Stimulated activated naive B cell treated with anti-CD40 and anti-IgM and Interleukin-4, amounts not matched to agents 10 μg/mL and 1 μg/mL and 100 μg/mL, for 72 hours (primary cell): ENCODE measurements around the gene ST3GAL6.

Experiments used
- ATAC-seq, 2 donors: fragments of 150-1000 bp; cut with Tn5 transposase; replicated peaks; 2 replicates each; pipeline ENCODE4 v1.10.0; 2021; ENCODE audit warnings: moderate library complexity in 1 of 2
- DNase-seq: peaks from one replicate; pipeline ENCODE4 v3.0.0; 2021
- H3K27ac Mint-ChIP-seq: one replicate; pipeline ENCODE4 v1.8.0; 2022; ENCODE audit warnings: mild to moderate bottlenecking, mixed read lengths
- H3K27me3 Mint-ChIP-seq, 2 donors: one replicate each; pipeline ENCODE4 v1.8.0; 2022; ENCODE audit warnings: mixed read lengths in 2 of 2
- H3K36me3 Mint-ChIP-seq, 2 donors: one replicate each; pipeline ENCODE4 v1.8.0; 2022; ENCODE audit warnings: mixed read lengths in 2 of 2, mild to moderate bottlenecking in 1 of 2
- H3K4me1 Mint-ChIP-seq, 2 donors: one replicate each; pipeline ENCODE4 v1.8.0; 2022; ENCODE audit warnings: mixed read lengths in 2 of 2, mild to moderate bottlenecking in 1 of 2
- H3K4me3 Mint-ChIP-seq, 2 donors: one replicate each; pipeline ENCODE4 v1.8.0; 2022; ENCODE audit warnings: mild to moderate bottlenecking in 2 of 2, mixed read lengths in 2 of 2, moderate library complexity in 1 of 2
- H3K9me3 Mint-ChIP-seq, 2 donors: one replicate each; pipeline ENCODE4 v1.8.0; 2022; ENCODE audit warnings: mixed read lengths in 2 of 2, mild to moderate bottlenecking in 1 of 2

ST3GAL6 gene, protein sequence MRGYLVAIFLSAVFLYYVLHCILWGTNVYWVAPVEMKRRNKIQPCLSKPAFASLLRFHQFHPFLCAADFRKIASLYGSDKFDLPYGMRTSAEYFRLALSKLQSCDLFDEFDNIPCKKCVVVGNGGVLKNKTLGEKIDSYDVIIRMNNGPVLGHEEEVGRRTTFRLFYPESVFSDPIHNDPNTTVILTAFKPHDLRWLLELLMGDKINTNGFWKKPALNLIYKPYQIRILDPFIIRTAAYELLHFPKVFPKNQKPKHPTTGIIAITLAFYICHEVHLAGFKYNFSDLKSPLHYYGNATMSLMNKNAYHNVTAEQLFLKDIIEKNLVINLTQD

DNA sequence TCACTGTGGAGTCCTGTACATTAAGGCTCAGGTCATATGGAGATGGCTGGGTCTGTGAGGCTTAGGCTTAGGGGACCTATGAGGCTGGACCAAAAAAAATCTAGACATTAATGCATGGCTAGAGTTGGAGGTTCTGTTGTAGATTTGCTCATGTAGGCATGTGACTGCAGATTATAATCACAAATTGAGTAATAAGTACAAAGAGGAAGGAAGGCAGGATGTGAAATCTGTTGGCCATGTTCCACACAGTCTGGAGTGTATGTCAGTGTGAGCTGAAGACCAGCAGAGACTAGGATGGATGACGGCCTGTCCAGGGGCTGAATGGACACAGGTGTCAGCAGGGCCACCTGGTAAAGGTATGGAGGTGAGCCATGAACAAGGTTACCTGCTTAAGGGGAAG lies at the start of gene ST3GAL6:
Gene ST3GAL6, plus strand, starts transcription at position 265 of the 400 bp plus-strand sequence. CDS start 5,101 bp downstream, outside the sequence.
- ATAC-seq (peak; percentile 64 to 75), DNase-seq (no peak)
- H3K27me3 Mint-ChIP-seq: no peaks in the 10 kb centered on the region
- no peaks in the 10 kb centered on the region for H3K9me3 Mint-ChIP-seq
- H3K27ac Mint-ChIP-seq: peak within 1 kb of the TSS; percentile 26
- H3K4me3 Mint-ChIP-seq: peak within 1 kb of the TSS in 1 of 2 donors; percentile 17
- no peaks in the 10 kb centered on the region for H3K36me3 Mint-ChIP-seq
- peaks cover 16 to 34% of the 10 kb centered on the region in 2 donors for H3K4me1 Mint-ChIP-seq

GRCh38 chr3:98713984-98714383 lies 49.2 kb upstream of the ST3GAL6 start:
- H3K4me3 Mint-ChIP-seq: no peak overlapping the region
- H3K27ac Mint-ChIP-seq: no peak overlapping the region
- H3K4me1 Mint-ChIP-seq: peaks cover 0 to 2% of the 10 kb centered on the region in 2 donors
- no peaks in the 10 kb centered on the region for H3K9me3 Mint-ChIP-seq
- peaks cover 0 to 3% of the 10 kb centered on the region in 2 donors for H3K27me3 Mint-ChIP-seq
- H3K36me3 Mint-ChIP-seq: no peaks in the 10 kb centered on the region
- ATAC-seq (no peak), DNase-seq (no peak)

GRCh38 chr3:98717584-98717983 lies 45.6 kb upstream of the ST3GAL6 start:
- no peak for DNase-seq
- no peak overlapping the region for H3K4me3 Mint-ChIP-seq
- no peak overlapping the region for H3K27ac Mint-ChIP-seq
- H3K4me1 Mint-ChIP-seq: no peaks in the 10 kb centered on the region
- no peaks in the 10 kb centered on the region for H3K9me3 Mint-ChIP-seq
- H3K36me3 Mint-ChIP-seq: no peaks in the 10 kb centered on the region
- ATAC-seq: no peak
- H3K27me3 Mint-ChIP-seq: no peaks in the 10 kb centered on the region

GRCh38 chr3:98718730-98719129 lies 44.4 kb upstream of the ST3GAL6 start:
- no peak for DNase-seq
- Mint-ChIP-seq H3K9me3 (no peaks in the 10 kb centered on the region), H3K36me3 (no peaks in the 10 kb centered on the region), H3K4me1 (no peaks in the 10 kb centered on the region), H3K27ac (no peak overlapping the region), H3K4me3 (no peak overlapping the region), H3K27me3 (no peaks in the 10 kb centered on the region)
- no peak for ATAC-seq

DNA sequence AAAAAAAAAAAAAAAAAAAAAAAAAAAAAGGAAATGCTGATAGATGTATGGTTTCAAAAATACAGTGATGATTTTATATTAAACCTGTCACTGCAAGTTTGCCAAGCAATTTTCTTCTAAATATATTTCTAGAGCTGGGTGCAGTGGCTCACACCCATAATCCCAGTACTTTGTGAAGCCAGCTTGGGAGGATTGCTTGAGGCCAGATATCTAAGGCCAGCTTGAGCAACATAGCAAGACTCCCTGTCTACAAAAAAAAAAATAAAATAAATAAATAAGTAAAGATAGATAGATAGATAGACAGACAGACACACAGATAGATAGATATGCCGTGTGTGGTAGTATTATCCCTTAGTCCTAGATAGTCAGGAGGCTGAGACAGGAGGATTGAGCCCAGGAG lies 41.4 kb upstream of the ST3GAL6 start:
- H3K9me3 Mint-ChIP-seq: no peaks in the 10 kb centered on the region
- no peaks in the 10 kb centered on the region for H3K4me1 Mint-ChIP-seq
- DNase-seq (no peak), ATAC-seq (no peak)
- no peak overlapping the region for H3K4me3 Mint-ChIP-seq
- H3K36me3 Mint-ChIP-seq: no peaks in the 10 kb centered on the region
- H3K27me3 Mint-ChIP-seq: peaks cover 0 to 5% of the 10 kb centered on the region in 2 donors
- H3K27ac Mint-ChIP-seq: no peak overlapping the region

DNA sequence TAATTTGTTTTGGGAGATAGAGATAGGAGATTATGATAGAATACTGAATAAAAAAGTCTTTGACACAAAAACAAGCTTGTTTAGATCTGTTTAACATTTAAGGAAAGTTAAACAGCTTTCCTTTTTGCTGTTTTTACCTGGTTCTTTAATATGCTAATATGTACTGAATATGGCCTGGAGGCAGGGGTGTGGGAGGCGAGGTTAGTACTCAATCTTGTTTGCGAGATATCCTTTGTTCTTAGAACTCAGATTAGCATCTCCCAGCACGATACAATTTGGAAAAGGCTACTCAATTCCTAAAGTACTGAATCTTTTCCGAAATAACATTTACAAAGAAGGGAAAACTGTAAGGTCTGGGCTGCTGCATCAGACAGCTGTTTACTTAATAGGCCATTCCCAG lies 40.8 kb upstream of the ST3GAL6 start:
- H3K4me3 Mint-ChIP-seq: no peak overlapping the region
- ATAC-seq (no peak), DNase-seq (no peak)
- no peaks in the 10 kb centered on the region for H3K36me3 Mint-ChIP-seq
- no peaks in the 10 kb centered on the region for H3K4me1 Mint-ChIP-seq
- no peak overlapping the region for H3K27ac Mint-ChIP-seq
- H3K27me3 Mint-ChIP-seq: peaks cover 0 to 5% of the 10 kb centered on the region in 2 donors
- no peaks in the 10 kb centered on the region for H3K9me3 Mint-ChIP-seq

GRCh38 chr3:98725352-98725751 lies 37.8 kb upstream of the ST3GAL6 start:
- H3K36me3 Mint-ChIP-seq: no peaks in the 10 kb centered on the region
- no peak overlapping the region for H3K4me3 Mint-ChIP-seq
- peaks cover 5 to 12% of the 10 kb centered on the region in 2 donors for H3K27me3 Mint-ChIP-seq
- H3K27ac Mint-ChIP-seq: no peak overlapping the region
- ATAC-seq (no peak), DNase-seq (no peak)
- H3K9me3 Mint-ChIP-seq: no peaks in the 10 kb centered on the region
- H3K4me1 Mint-ChIP-seq: peaks cover 1 to 3% of the 10 kb centered on the region in 2 donors

GRCh38 chr3:98726084-98726483 lies 37.1 kb upstream of the ST3GAL6 start:
- no peaks in the 10 kb centered on the region for H3K36me3 Mint-ChIP-seq
- H3K27ac Mint-ChIP-seq: no peak overlapping the region
- DNase-seq (no peak), ATAC-seq (no peak)
- peaks cover 6 to 7% of the 10 kb centered on the region in 2 donors for H3K4me1 Mint-ChIP-seq
- no peak overlapping the region for H3K4me3 Mint-ChIP-seq
- H3K9me3 Mint-ChIP-seq: no peaks in the 10 kb centered on the region
- peaks cover 11 to 19% of the 10 kb centered on the region in 2 donors for H3K27me3 Mint-ChIP-seq

- H3K9me3 Mint-ChIP-seq: no peaks in the 10 kb centered on the region
- peaks cover 7 to 14% of the 10 kb centered on the region in 2 donors for H3K4me1 Mint-ChIP-seq
- ATAC-seq (no peak), DNase-seq (no peak)
- H3K36me3 Mint-ChIP-seq: no peaks in the 10 kb centered on the region
- H3K27me3 Mint-ChIP-seq: peaks cover 18 to 28% of the 10 kb centered on the region in 2 donors
- H3K4me3 Mint-ChIP-seq: no peak overlapping the region
- H3K27ac Mint-ChIP-seq: no peak overlapping the region
These were observed 35.5 kb upstream of the ST3GAL6 start for GRCh38 chr3:98727638-98728037.

DNA sequence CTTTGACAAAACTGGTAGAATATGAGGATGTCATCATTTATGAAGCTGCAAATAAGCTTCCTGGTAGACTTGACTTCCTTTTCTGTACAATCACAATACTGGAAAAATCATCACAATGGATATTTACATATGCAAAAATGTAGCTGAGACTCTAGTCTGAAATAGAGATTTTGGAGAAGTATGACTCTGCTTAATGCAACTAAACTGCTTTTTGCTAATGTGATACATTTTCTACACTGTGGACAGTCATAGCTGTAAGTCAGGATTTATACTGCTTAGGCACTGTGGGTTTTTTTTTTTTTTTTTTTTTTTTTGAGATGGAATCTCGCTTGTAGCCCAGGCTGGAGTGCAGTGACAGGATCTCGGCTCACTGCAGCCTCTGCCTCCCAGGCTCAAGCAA lies 34.5 kb upstream of the ST3GAL6 start:
- no peak for ATAC-seq
- no peak overlapping the region for H3K4me3 Mint-ChIP-seq
- H3K27ac Mint-ChIP-seq: no peak overlapping the region
- H3K9me3 Mint-ChIP-seq: no peaks in the 10 kb centered on the region
- peaks cover 10 to 24% of the 10 kb centered on the region in 2 donors for H3K4me1 Mint-ChIP-seq
- peaks cover 26 to 38% of the 10 kb centered on the region in 2 donors for H3K27me3 Mint-ChIP-seq
- DNase-seq: no peak
- H3K36me3 Mint-ChIP-seq: no peaks in the 10 kb centered on the region

DNA sequence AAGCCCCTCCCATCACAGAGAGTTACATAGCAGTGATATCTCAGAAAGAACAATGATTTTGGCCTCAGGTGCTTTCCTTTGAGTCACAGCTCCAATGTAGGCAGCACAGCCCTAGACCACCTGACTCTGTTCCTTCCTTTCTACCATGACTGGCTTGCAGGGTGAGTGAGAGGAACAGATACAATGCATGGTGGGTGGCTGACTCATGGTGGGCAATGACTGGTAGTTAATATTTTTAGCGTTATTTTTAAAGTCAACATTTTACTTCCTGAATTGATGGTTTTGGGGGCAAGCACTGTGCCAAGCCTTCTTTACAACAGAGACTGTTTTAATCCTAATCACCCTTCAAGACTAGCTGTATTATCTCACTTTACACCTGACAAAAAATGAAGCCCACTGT lies 32.8 kb upstream of the ST3GAL6 start:
- peak; percentile 28 for DNase-seq

DNA sequence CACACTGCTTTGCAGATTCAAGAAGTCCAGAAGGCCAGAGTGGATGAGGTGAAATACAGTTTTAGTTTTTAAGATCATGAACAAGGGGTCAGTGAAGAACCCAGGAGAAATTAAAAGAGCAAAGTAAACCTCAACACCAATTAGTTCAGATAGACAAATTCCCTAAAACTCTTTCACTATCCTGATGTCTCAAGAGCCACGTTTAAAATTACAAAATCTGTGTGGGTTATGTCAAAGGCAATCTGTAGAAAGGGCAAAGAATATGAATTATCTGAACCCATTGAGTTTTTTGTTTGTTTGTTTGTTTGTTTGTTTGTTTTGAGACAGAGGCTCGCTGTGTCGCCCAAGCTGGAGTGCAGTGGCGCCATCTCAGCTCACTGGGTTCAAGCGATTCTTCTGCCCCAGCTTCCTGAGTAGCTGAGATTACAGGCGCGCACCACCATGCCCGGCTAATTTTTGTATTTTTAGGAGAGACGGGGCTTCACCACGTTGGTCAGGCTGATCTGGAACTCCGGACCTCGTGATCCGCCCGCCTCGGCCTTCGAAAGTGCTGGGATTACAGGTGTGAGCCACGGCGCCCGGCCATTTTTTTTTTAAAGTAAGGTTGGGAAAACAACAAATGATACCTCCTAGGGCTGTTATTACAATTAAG lies 32.1 kb upstream of the ST3GAL6 start:
- peaks cover 43 to 52% of the 10 kb centered on the region in 2 donors for H3K27me3 Mint-ChIP-seq
- no peak overlapping the region for H3K4me3 Mint-ChIP-seq
- no peak for ATAC-seq
- H3K9me3 Mint-ChIP-seq: no peaks in the 10 kb centered on the region
- no peak overlapping the region for H3K27ac Mint-ChIP-seq
- H3K36me3 Mint-ChIP-seq: no peaks in the 10 kb centered on the region
- no peak for DNase-seq
- peaks cover 16 to 30% of the 10 kb centered on the region in 2 donors for H3K4me1 Mint-ChIP-seq

More for the DNA sequence above, 32.8 kb upstream of the ST3GAL6 start:
- Mint-ChIP-seq H3K9me3 (no peaks in the 10 kb centered on the region), H3K4me1 (peaks cover 16 to 30% of the 10 kb centered on the region in 2 donors), H3K36me3 (no peaks in the 10 kb centered on the region), H3K4me3 (no peak overlapping the region), H3K27ac (no peak overlapping the region), H3K27me3 (peaks cover 40 to 47% of the 10 kb centered on the region in 2 donors)
- peak; percentile 88 to 91 for ATAC-seq

DNA sequence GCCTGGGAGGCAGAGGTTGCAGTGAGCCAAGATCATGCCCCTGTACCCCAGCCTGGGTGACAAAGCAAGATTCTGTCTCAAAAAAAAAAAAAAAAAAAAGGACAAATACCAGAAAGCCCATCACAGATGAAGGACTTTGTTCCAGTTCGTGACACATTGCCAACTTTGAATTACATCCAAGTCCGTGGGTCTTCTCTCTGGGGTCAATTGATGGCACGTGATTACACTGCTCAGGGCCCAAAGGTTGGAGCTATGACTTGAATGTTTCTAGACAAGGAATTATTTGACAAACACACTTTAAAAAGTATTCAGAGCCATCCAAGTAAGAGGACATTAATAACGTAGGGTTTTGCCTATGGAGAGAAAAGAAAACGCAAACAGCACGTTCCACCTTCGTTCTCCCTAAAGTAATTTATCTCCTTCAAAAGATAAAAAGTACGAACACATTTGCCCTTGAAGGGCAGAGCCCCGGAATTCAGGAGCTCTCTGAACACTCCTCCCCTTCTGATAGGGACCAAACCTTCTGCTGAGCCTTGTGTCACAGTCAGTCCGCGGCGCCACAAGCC lies 31.3 kb upstream of the ST3GAL6 start:
- H3K9me3 Mint-ChIP-seq: no peaks in the 10 kb centered on the region
- H3K27me3 Mint-ChIP-seq: peaks cover 51 to 59% of the 10 kb centered on the region in 2 donors
- ATAC-seq: peak; percentile 40 to 44
- H3K27ac Mint-ChIP-seq: no peak overlapping the region
- no peaks in the 10 kb centered on the region for H3K36me3 Mint-ChIP-seq
- H3K4me3 Mint-ChIP-seq: peak overlapping the region; percentile 80 to 89
- DNase-seq: no peak
- peaks cover 16 to 30% of the 10 kb centered on the region in 2 donors for H3K4me1 Mint-ChIP-seq

- ATAC-seq: peak; percentile 42 to 53
- Mint-ChIP-seq H3K27me3 (peaks cover 55 to 59% of the 10 kb centered on the region in 2 donors), H3K9me3 (no peaks in the 10 kb centered on the region), H3K4me3 (peak overlapping the region; percentile 80 to 89), H3K36me3 (no peaks in the 10 kb centered on the region), H3K4me1 (peaks cover 16 to 30% of the 10 kb centered on the region in 2 donors), H3K27ac (no peak overlapping the region)
- peak; percentile 2 for DNase-seq
These were observed 30.7 kb upstream of the ST3GAL6 start for GRCh38 chr3:98732286-98733052.
